IPS DF 6.9 (cell line): ENCODE results near the gene GNA12.

Source experiments
- DNase-seq: peaks from one replicate; pipeline ENCODE4 v3.0.0-alpha.2; 2013; ENCODE audit warnings: low read depth, low spot score
- H3K27ac ChIP-seq: one replicate; pipeline ENCODE4 v1.5.1; 2013; ENCODE audit warnings: low read length, control low read depth
- H3K27me3 ChIP-seq: 2 replicates; pipeline ENCODE4 v1.6.1; 2013; ENCODE audit warnings: mild to moderate bottlenecking, low read length; ENCODE audit not compliant: control insufficient read depth, insufficient read depth
- H3K36me3 ChIP-seq: 2 replicates; pipeline ENCODE4 v1.6.1; 2013; ENCODE audit warnings: low read length; ENCODE audit not compliant: control insufficient read depth, insufficient read depth
- H3K4me1 ChIP-seq: 2 replicates; pipeline ENCODE4 v1.6.1; 2013; ENCODE audit warnings: low read length; ENCODE audit not compliant: control insufficient read depth, insufficient read depth
- H3K4me3 ChIP-seq: 2 replicates; pipeline ENCODE4 v1.5.1; 2013; ENCODE audit warnings: mild to moderate bottlenecking, low read length
- H3K9me3 ChIP-seq: 2 replicates; pipeline ENCODE4 v1.6.1; 2013; ENCODE audit warnings: low read length, inconsistent platforms; ENCODE audit not compliant: control insufficient read depth, insufficient read depth
- WGBS: extraction: QIAGEN DNeasy Blood & Tissue Kit; methylation state at CpG from one replicate; pipeline ENCODE4 v1.1.7; 2013; ENCODE audit warnings: mixed read lengths, missing lambda C conversion rate; ENCODE audit not compliant: insufficient read length, insufficient coverage; 5-methylcytosine and 5-hydroxymethylcytosine counted together

GNA12 gene

DNA sequence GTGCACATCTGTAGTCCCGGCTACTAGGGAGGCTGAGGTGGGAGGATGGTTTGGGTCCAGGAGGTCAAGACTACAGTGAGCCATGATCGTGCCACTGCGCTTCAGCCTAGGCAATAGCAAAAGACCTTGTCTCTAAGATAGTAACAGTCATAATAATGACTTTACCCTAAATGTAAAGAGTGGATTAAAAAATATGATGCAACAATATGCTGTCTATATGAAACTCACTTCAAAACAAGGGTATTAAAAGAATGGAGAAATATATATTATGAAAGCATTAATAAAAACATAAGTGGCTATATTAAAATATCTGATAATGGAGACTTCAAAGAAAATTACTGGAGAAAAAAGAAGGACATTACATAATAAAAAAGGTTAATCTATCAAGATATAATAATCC is 5.7 kb downstream of the GNA12 start:
- Histone ChIP-seq H3K9me3 (no peaks in the 10 kb centered on the region), H3K27me3 (no peaks in the 10 kb centered on the region), H3K4me3 (no peak overlapping the region), H3K4me1 (peaks cover 3% of the 10 kb centered on the region; the same call in 1 of the 2 replicates), H3K27ac (no peak overlapping the region), H3K36me3 (no peaks in the 10 kb centered on the region)
- WGBS, result no CpG with 5 or more reads among the region's 3 CpGs
- no peak for DNase-seq

DNA sequence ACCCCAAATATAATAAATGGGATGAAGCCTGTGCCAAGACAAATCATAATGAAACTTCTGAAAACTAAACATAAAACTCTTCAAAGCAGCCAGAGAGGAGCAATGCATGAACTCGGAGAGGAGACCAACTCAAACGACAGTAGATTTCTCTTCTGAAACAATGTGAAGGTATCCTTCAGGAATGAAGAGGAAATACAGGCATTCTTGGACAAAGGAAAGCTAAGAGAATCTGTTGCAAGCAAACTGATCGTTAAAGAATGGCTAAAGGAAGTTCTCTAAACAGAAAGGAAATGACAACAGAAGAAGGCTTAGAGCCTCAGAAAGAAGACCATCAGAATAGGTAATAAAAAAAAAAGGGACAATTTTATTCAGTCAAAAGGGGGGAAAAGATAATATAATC is 6.6 kb downstream of the GNA12 start:
- no peaks in the 10 kb centered on the region for H3K27me3 ChIP-seq
- H3K9me3 ChIP-seq, result no peaks in the 10 kb centered on the region
- H3K4me3 ChIP-seq, result no peak overlapping the region
- WGBS, result no CpG with 5 or more reads among the region's 3 CpGs
- no peaks in the 10 kb centered on the region for H3K36me3 ChIP-seq
- DNase-seq, result no peak
- H3K4me1 ChIP-seq, result peaks cover 3% of the 10 kb centered on the region; the same call in 1 of the 2 replicates
- no peak overlapping the region for H3K27ac ChIP-seq

DNA sequence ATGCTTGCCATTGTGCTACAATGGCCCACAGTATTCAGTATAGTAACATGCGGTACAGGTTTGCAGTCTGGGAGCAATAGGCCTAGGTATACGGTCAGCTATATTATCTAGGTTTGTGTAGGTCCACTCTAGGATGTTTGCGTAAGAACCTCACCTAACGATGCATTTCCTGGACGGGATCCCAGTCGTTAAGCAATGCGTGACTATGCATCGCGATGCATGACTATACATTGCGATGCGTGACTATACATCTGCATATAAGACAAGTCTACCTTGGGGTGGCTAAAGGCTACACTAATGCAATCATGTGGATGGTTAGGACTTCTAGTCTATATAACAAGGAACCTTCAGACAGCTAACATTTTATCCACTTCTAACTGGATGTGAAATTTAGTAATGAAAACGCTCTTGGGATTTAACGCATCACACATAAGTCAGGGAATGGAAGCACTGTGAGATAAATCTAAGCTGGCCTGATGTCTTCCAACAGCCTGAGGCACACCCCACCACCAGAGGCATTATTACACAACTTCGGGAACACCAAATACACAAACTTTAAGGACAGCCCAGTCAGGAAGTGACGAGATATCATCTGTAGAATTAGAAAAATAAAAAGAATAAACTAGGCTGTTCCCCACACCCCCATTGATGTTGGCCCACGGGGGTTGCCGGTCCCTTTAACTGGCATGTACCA is 9.2 kb downstream of the GNA12 start:
- Histone ChIP-seq H3K4me1 (peaks cover 3% of the 10 kb centered on the region; the same call in 1 of the 2 replicates), H3K27ac (no peak overlapping the region), H3K36me3 (no peaks in the 10 kb centered on the region), H3K4me3 (no peak overlapping the region), H3K27me3 (no peaks in the 10 kb centered on the region), H3K9me3 (no peaks in the 10 kb centered on the region)
- no CpG with 5 or more reads among the region's 17 CpGs for WGBS
- no peak for DNase-seq

DNA sequence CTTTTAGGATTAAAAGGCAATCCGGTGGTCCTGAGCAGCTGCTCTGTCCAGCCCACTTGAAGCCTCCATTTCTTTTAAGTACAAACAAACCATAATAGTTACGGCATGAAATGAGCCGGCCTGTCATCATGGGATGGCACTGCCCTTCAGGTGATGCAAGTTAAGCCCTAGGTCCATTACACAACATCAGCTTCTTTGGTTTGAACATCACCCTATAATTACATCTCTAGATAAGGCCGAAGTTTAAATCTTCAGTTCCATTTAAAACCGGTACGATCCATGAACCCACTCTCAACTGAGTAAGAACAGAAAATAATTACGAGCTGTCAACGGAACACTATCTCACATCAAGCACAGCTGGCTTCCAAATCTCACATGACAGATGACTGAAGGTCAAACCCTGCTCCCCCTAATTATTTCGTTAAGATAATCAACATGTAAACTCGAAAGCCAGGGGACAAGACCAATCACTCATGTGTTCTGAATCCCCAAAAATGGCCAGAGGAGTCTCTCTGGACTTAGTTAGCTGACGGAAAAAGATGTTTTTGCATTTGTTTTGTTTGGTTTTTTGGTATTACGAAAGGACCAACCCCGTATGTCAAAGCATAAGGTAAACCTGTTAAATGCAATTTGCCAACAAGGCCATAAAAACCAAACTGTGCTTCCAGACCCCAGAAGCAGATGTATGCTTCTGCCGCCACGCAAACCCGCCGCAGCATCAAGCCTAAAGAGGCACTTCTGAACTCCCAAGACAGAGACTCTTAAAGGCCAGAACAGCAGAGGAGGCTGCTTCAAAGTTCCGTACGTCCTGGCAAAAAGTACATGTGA is 10.8 kb downstream of the GNA12 start:
- Histone ChIP-seq H3K27me3 (no peaks in the 10 kb centered on the region), H3K4me3 (no peak overlapping the region), H3K36me3 (no peaks in the 10 kb centered on the region), H3K4me1 (peaks cover 5% of the 10 kb centered on the region; the same call in 1 of the 2 replicates), H3K27ac (no peak overlapping the region), H3K9me3 (no peaks in the 10 kb centered on the region)
- WGBS, result no CpG with 5 or more reads among the region's 19 CpGs
- no peak for DNase-seq

DNA sequence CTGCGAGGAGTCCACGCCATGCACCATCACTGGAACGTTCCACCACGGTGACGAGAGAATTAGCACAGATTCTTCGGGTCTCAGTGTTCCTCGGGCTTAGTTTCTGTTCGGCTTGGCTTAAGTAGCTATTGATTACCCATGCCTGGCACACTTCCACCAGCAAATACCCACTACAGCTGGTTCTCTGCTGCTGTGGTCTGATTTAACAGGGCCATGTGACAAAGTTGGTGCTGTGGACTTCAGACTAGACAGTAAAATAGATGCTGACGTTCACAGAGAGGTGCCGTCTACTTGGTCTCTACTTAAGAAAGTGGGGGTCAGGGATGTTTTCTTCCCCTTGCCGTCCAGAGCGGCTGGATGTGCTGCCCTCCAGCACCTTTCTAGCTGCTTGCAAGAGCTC is 11.6 kb downstream of the GNA12 start:
- no CpG with 5 or more reads among the region's 12 CpGs for WGBS
- Histone ChIP-seq H3K27me3 (no peaks in the 10 kb centered on the region), H3K9me3 (no peaks in the 10 kb centered on the region), H3K4me1 (peaks cover 5% of the 10 kb centered on the region; the same call in 1 of the 2 replicates), H3K27ac (no peak overlapping the region), H3K36me3 (no peaks in the 10 kb centered on the region), H3K4me3 (no peak overlapping the region)
- no peak for DNase-seq

DNA sequence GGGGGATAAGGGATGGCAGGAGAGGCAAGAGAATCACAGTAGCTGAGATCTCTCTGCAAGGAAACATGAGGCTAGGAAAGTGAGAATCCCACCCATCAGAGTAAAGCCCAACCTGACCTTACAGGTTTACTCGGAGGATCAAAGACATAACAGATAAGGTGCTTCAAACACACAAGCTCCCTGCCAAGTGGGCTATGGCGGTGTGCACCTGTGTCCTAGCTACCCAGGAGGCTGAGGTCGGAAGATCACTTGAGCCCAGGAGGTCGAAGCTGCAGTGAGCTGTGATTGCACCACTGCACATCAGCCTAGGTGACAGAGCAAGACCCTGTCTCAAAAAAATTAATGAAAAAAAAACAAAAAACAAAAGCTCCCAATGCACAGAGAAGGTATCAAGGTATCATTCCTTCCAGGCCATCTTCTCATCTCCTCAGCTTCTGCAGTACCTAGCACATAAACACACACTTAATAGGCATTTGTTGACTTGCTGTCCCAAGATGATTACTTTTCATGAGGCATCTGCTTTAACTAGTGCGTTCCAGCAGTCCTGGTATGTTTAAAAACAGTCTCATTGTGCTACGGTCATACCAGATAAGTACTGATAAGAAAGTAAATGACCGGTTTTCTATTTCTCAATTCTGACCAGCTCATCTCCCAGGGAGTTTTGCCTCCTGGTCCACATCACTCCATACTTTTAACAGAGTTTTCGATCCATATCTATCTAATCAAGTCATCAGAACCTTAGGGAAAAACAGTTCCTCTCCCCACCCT is 13.3 kb downstream of the GNA12 start:
- Histone ChIP-seq H3K36me3 (no peaks in the 10 kb centered on the region), H3K27me3 (no peaks in the 10 kb centered on the region), H3K9me3 (no peaks in the 10 kb centered on the region), H3K27ac (no peak overlapping the region), H3K4me1 (peaks cover 6% of the 10 kb centered on the region), H3K4me3 (no peak overlapping the region)
- WGBS, result no CpG with 5 or more reads among the region's 8 CpGs
- no peak for DNase-seq

DNA sequence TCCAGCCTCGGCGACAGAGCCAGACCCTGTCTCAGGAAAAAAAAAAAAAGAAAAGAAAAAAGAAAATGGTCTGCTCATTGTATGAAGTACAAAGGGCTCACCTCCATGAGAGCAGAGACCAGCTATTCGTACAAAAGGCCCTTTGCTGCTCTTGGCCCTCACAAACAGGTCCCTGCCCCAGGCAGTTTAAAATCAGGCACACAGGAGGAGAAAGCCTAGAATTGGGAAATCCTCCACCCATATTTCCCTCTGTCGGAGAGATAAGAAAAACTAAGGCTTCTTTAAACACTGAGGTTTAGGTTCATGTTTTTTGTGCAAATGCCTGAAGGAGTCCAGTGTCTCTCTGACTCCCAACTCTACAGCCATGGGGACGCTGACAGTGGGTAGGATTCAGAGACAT is 15.1 kb downstream of the GNA12 start:
- no peaks in the 10 kb centered on the region for H3K27me3 ChIP-seq
- DNase-seq, result no peak
- H3K36me3 ChIP-seq, result no peaks in the 10 kb centered on the region
- no peak overlapping the region for H3K4me3 ChIP-seq
- H3K4me1 ChIP-seq, result peaks cover 12% of the 10 kb centered on the region
- H3K27ac ChIP-seq, result no peak overlapping the region
- WGBS, result no CpG with 5 or more reads among the region's 5 CpGs
- no peaks in the 10 kb centered on the region for H3K9me3 ChIP-seq

DNA sequence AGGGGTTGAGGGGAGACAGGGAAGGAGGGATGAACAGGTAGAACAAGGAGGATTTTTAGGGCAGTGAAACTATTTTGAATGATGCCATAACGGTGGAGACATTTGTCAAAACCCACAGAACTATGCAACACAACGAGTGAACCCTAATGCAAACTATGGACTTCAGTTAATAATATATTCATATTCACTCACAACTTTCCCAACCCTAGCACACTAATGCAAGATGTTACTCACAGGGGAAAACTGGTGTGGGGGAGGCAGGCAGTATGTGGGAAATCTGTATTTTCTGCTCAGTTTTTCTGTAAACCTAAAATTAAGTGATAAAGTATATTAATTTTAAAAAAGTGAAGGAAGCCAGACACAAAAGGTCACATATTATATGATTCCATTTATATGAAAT is 17.3 kb downstream of the GNA12 start:
- H3K27ac ChIP-seq, result no peak overlapping the region
- H3K36me3 ChIP-seq, result no peaks in the 10 kb centered on the region

DNA sequence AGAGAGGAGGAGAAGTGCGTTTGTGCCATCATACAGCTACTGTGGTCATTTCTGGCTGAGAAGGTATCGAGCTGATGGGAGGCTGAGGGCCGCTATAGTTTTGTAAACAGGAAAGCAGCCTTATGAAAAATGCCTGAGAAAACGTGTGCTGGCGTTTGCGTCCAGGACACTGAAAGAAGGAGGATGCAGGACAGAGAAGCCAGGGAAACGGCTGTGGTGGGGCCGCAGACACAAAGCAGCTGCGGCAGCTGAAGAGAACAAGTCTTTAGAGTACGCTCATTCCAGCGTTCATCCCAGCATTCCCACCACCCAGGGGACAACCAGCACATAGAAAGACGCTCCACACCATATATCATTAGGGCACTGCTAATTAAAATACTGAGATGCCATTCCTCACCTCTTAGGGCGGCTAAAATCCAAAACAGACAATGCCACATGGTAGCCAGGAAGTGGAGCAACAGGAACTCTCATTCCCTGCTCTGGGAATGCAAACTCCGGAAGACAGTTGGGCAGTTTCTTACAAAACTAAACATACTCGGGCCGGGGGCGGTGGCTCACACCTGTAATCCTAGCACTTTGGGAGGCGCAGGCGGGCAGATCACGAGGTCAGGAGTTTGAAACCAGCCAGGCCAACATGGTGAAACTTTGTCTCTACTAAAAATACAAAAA is 18.4 kb downstream of the GNA12 start:
- DNase-seq, result no peak
- Histone ChIP-seq H3K9me3 (no peaks in the 10 kb centered on the region), H3K4me3 (no peak overlapping the region), H3K27me3 (no peaks in the 10 kb centered on the region), H3K27ac (peak overlapping the region; percentile 83), H3K4me1 (peaks cover 20% of the 10 kb centered on the region), H3K36me3 (no peaks in the 10 kb centered on the region)
- WGBS, result no CpG with 5 or more reads among the region's 20 CpGs

More for the DNA sequence above, 17.3 kb downstream of the GNA12 start:
- no CpG with 5 or more reads among the region's 2 CpGs for WGBS
- H3K4me1 ChIP-seq, result peaks cover 19% of the 10 kb centered on the region
- no peaks in the 10 kb centered on the region for H3K9me3 ChIP-seq
- H3K27me3 ChIP-seq, result no peaks in the 10 kb centered on the region
- no peak for DNase-seq
- H3K4me3 ChIP-seq, result no peak overlapping the region
